GM21360 (cell line): ENCODE data around the gene PPFIBP2.
A peak's percentile ranks its signal among the peaks of the same experiment; 100 is the strongest.
"Not testable (repeated sequence)": the region's sequence is repeated elsewhere in the genome, so short reads cannot be mapped to it uniquely, and the experiment has no call there.

Experiments used
- ATAC-seq: cut with Tn5 transposase; IDR thresholded peaks from one replicate; pipeline ENCODE4 v1.9.1; 2021; ENCODE audit warnings: mild to moderate bottlenecking, moderate library complexity; ENCODE audit not compliant: unreplicated experiment

The PPFIBP2 gene

DNA sequence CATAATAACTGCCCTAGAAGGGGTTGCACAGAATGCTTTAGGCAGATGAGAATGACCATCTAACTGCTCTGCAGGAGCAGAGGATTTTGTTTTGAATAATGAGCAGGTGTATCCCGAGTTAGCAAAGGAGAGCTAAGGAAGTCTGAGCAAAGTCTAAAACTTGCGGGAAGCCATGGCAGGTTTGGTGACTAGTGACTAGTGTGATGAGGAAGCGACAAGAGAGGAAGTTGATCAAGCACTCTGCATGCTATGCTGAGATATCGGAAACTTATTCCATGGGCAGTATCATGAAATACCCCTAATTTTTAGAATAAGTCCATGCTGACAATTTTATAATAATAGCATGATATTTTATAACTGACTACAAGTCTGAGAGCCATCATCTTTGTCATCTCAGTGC lies 15.6 kb upstream of the PPFIBP2 start:
- no peak for ATAC-seq

DNA sequence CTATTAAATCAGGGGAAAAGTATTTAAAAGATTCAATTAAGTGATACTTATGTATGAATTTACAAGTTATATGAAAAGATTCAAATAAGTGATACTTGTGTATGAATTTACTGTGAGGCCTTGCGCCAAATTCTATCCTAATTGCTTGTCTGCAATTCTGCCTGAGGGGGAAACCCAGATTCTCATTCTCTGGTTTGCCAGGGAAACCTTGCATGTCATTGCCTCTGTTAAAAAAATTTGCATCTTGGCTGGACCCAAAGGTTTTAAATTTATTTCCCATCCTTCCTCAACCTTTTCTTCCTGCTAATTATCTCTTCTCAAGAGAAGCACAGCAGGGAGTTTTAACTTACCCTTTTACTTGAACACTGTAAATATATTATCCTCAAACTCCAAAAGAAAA lies 14.7 kb upstream of the PPFIBP2 start:
- no peak for ATAC-seq

DNA sequence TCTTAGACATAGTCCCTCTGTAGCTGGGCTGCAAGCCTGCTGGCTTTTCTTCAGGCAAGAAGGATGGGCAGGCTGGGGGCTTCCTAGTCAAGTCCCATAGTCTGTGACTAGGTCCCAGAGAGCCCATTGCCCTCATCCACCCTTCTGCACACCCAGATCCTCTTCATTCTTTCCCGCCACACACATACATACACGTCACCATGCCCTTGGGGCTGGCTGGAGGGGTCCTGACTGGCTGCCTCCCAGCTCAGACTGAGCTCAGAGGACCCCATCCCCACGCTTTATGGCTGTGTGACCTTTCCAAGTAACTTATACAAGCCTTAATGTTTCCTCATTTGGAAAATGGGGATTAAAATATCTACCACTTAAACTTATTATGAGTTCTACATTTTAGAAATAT lies 13.5 kb upstream of the PPFIBP2 start:
- ATAC-seq = no peak

DNA sequence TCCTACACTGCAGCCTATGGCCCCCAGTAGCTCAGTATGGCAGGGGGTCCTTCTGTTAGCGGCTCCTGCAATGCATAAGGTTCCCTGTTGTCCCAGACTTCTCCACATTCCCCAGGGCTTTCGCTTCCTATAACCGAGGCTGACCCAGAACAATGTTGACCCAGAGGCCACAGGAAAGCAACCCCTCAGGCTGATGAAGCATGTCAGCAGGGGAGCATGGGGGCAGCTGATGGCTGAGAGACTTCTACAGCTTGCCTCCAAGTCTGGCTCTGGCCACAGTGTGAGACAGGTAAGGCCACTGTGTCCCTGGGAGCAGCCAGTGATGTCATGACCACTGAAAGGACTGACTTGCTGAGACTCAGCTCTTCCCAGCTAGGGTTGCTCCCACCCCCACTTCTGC lies 12.5 kb upstream of the PPFIBP2 start:
- no peak for ATAC-seq

DNA sequence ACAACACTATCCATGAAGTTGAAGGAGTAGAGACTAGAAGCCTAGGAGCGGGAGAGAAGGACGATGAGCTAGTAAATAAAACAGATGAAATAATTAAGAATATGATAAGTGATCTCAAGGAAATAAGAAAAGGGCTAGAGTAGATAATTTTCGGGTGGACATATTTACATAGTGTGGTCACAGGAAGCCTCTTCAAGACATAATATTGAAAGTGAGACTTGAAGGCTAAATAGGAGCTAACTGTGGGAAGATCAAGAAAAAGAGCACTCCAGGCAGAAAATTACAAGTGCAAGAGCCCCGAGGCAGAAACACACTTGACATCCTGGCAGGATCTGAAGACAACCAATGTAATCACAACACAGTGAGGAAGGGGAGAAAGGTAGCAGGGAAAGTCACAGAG lies 11.9 kb upstream of the PPFIBP2 start:
- no peak for ATAC-seq

DNA sequence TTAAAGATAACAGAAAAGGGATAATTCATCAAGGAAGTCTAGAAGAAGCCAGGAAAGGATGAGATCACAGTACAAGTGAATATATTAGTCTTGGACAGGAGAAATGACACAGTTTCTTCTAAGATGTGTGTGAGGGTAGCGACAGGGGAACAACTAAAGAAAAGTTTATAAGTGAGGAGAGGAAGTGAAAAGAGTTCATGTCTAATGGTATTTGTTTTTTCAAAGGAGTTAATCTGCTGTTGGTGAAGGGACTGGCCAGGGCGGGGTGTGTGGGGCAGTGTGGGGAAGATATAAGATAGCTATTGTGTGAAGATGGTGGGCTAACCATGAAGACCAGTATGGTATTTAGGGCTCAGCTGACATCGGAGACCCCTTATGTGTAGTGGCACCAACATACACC lies 7.6 kb upstream of the PPFIBP2 start:
- no peak for ATAC-seq

DNA sequence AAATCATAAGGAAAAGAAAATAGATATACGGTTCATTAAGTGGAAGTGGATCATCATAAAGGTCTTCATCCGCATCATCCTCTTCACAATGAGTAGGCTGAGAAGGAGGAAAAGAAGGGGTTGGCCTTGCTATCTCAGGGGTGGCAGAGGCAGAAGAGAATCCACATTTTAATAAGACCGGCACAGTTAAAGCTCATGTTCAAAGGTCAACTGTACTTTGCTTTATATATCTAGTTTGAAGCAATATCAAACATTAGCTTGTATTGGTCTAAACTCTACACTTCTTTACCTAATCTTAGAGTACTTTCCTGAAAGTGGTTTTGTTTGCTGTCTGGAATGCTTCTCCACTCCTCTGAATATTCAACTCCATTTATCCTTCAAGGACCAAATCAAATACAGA lies 5.7 kb upstream of the PPFIBP2 start:
- no peak for ATAC-seq

DNA sequence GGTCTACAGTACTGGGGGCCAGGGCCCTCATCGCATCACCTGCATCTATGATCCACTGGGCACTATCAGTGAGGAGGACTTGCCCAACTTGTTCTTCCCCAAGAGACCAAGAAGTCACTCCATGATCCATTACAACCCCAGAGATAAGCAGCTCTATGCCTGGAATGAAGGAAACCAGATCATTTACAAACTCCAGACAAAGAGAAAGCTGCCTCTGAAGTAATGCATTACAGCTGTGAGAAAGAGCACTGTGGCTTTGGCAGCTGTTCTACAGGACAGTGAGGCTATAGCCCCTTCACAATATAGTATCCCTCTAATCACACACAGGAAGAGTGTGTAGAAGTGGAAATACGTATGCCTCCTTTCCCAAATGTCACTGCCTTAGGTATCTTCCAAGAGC lies 3.8 kb upstream of the PPFIBP2 start:
- ATAC-seq = no peak

DNA sequence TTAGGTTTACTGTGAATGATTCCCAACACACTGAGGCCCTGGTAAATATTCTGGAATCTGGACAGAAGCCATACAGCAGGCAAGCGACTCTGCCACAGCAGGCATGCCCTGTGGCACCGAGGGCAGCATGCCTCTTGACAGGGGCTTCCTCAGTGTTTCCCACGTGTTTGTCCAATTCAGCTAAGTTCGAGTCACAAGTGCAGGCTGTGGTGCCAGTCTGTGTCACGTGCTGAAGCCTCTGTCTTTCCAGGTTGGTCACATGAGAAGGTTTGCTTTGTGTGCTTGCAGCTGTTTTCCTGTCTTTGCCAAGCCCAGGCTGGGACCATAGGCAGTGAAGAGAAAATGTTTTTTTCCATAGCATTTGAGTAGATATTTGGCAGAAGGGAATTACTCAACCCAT lies 2.4 kb upstream of the PPFIBP2 start:
- no peak for ATAC-seq

DNA sequence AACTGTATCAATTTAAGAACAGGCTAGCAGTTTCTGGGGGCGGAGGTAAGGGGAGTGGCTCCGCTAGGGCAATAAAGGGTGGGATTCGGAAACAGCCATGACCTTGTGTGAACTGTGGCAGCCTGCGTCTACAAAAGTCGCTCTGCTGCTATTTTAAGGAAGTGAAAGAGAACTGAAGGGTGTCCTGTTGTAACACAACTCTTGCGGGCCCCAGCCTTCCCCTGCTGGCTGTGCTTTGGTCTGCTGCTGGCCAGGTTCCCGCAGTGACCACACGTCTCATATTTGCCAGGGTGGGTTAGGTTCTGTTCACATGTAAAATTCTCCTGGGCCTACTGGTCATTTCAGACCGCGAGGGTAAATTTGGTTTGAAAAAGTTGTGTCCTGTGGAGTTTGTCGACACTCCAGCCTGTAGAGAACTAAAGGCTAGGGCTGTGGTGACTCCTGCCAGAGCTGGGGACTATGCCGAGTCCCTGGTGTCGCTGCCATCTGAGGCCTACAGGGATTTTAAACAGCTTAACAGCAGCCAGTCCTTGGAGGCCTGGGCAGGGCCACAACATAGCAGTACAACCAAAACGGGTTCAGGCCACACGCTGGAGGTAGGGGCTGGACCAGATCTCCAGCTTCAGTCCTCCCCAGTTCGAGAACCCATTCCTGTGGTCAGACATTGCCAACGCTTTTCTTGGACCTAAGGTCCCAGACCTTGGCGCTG lies 1.1 kb upstream of the PPFIBP2 start:
- peak; percentile 65 for ATAC-seq

DNA sequence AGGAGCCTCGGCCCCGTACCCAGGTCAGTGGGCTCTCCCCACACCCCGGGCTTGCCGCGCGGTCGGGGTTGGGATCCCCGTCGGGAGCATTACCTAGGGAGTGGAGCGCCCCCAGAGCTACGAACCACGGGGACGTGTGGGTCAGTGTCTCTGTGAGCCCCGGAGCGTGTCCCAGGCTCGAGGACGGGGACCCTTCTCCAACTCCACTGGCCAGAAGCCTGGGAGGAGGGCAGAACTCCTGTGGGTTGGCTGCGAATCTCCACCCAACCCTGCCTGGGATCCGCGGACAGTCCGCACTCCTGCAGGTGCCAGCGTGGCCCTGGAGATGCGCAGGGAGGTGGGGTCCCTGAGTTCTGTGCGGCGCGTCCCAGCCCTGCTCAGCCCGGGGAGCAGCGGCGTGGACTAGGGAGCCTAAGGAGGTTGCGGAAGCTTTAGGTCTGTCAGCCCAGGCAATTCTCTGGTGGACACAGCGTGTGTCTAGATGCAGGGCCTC lies 346 bp downstream of the PPFIBP2 start:
- ATAC-seq = peak; percentile 7

DNA sequence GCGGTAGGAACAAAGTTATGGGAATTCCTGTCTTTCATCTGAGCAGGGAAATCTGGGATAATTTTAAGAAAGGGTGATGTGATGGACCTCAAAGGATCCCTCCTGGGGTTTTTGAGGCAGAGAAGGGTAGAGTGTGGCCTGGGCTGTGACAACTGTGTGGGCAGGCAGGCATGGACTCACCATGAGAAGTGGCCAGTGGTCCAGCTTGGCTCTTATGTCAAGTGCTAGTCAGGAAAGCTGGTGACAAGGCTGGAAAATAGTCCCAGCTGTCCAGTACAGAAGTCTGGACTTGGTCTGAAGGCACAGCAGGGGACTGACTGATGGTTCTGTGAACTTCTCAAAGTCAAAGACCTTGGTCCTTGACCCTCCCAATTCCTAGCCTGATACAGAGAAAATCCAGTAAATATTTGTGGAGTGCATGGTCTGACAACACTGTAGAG lies 1.7 kb downstream of the PPFIBP2 start:
- no peak for ATAC-seq

DNA sequence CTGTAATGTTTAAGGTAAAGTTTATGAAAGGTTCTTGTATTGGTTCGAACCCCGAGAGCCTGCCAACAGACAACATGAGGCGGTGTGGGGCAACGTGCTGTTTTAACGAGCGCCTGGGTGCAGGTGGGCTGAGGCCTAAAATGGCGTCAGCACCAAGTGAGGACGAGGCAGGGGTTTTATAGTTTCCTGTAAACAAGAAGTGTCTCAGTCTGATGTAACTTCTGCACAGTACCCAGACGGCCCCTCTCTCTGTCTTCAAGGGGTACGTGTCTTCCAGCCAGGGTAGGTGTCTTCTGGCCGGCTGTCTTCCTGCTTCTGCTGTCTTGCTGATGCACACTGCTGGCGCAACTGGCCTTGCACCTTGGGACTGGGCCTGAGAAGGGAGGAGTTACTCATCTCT lies 2.7 kb downstream of the PPFIBP2 start:
- ATAC-seq = no peak

DNA sequence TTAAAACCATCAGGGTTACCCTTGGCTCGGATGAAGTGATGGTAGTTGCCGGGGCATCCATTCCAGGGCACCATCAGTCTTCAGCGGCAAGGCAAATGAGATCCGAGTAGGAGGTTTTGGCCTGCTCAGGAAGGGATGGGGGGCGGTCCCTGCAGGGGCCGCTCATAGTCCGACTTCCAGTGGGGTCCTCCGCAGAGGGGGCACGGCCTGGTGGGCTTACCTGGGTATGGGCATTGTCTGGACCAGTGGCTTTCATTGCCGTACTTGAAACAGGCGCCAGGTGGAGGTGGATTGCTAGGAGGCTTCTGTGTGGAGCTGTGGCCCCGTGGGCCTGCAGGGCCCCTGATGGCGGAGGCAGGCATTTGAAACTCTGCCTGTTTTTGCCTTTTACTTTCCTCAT lies 3.9 kb downstream of the PPFIBP2 start:
- ATAC-seq = not testable (repeated sequence)

DNA sequence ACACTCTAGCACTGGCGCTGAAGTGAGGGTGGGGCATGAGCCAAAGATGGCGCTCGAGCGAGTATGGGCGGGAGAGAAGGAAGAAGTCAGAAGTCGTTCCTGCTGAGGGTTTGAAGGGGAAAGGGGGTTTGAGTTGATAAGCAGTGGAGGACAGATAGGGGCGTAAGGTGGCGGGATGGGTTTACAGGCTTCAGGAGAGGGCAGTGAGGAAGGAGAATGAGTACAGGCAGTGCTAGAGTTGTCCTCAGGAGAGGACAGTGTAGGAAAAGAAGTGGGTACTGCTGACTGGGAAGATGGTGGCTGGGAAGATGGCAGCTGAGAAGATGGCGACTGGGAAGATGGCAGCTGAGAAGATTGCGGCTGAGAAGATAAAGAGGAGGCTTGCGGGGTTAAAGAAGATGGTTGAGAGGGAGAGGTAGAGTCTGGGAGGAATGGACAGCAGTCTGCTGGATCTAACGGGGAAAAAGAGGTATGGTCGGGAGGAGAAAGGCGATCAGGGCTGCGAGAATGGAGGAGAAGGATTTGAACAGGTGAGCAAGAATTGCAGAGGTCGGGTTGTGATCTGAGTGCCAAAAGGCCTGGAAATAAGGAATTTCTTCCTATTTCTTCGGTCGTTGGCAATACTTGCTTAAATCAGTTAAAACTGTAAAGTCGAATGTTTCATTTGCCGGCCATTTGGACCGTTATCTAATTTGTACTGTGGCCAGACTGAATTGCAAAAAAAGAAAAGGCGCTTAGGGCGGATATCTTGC lies 5.2 kb downstream of the PPFIBP2 start:
- no peak for ATAC-seq

DNA sequence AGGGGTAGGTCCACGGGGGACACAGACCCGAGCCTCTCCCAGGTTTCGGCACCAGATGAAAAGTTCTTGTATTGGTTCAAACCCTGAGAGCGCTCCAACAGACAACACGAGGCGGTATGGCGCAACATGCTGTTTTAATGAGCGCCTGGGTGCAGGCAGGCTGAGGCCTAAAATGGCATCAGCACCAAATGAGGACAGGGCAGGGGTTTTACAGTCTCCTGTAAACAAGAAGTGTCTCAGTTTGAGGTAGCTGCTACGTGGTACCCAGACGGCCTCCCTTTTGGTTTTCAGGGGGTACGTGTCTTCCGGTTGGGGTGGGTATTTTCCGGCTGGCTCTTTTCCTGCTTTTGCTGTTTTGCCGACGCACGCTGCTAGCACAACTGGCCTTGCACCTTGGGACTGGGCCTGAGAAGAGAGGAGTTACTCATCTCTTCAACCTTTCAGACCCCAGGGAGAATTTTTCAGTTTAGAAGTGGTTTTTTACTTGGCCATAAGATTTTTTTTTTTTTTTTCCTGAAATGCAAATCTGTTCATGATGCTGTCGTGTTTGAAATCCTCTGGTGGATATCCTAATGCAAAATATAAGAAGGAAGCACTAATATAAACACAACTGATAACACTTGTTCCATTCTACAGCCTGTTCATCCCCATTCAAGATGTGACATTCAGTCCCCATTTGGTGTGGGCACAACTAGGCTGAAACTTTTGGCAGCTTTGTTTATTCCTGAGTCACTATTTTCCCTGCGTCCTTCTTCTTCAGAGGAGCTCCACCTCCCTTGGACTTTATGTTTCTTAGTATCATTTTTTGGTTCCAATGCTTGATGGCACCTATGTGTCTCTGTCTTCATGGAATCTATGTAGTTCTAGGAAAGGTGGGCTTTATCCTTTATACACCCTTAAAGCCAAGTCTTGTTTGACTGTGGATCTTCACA lies 6.5 kb downstream of the PPFIBP2 start:
- peak; percentile 44 for ATAC-seq

DNA sequence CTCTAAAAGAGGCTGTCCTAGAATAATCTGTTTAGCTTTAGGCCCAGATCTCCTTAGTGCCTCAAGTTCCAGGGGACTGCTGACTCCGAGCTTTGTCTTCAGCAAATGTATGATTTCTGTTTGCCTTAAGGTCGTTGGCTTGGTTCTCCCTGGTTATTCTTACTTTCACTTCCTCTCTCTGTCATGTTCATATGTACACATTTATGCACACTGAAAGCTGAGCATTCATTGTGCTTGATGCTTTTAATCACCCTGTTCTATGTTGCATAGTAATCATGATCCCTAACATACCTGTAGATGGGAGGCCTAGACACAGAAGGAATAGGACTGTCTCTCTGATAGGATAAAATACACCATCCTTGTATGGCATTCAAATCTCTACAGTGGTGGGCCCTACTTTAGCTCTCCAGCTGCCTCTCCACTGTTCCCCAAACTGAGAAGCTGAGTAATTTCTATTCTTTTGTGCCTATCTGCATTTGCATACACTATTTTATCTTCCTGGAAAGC lies 7.2 kb downstream of the PPFIBP2 start:
- peak; percentile 74 for ATAC-seq

DNA sequence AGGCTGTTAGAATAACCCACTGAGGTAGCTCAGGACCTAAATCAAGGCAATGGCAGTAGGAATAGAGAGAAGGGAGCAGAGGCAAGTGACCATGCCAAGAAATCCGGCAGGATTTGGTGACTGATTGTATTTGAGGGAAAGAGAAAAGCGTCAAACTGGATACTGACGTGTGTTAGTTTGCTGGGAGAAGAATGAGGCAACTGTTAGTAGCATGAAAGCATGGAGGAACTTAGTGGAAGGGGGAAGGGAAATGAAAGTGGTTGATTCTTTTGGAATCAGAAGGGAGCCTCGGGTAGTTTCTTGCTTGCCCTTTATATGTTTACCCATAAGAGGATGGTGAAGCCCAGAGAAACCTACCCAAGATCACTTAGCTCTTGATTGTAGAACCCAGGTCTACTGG lies 8.3 kb downstream of the PPFIBP2 start:
- ATAC-seq = no peak

DNA sequence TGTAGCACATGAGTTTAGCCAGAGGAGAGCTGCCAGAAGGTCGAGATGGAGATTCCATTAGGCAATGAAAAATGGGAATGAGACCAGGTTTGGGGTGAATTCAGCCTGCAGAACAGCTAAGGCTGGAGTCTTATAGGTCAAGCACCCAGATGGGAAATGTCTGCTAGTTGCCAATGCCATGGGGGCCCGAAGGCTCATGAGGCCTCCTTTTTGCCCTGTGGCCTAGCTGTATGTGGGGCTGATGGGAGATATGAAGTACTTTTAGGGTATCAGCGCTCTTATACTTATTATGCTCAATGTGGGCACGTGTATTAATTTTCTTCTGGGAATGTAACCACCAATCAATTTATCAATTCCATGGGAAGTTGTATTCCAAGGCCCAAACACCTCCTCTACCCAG lies 8.7 kb downstream of the PPFIBP2 start:
- ATAC-seq = no peak

DNA sequence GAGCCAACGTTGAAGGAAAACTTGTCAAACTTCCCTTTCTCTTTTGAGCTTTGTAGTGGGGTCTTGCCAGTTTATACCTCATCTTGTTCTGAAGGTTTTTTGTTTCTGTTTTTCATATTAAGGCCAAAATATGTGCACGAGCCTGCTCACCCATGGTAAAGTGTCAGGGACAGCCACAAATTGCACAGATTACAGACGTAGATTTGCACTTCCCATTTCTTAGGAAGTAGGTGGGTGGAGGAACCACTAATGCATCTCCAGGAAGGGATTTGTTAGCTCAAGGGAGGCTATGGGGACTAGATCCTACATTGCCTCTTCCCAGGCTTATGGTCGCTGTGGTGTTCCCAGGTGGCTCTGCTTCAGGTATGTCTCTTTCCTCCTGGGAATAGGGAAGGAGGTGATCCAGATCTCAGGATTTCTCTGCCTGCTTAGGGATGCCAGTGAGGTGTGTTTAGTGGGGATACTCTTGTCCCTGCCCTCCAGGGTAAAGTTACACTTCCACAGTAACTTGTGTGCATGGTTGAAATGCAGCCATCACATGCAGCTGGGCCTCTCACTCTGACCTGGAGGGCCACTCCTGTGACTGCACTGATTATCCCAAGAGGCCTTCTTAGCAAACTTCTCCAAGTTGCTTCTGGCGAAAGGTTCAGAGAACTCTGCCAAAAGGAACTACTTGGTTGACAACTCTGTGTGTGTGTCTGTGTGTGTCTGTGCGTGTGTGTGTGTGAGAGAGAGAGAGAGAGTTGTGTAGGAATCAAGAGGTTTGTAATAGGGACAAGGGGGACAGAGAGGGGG lies 9.8 kb downstream of the PPFIBP2 start:
- ATAC-seq = no peak
